ENCODE data around the gene SPDYE9. TPM values are rescaled to one million over a fixed set of nuclear protein-coding genes. Genes with fewer than 3 reads are reported as not detected.

SPDYE9 gene
- total RNA-seq, 1 donor from 2014 or later, result not detected

Other genes with a start within 250 kb of the SPDYE9 start
- gene POM121, start 160.9 kb downstream of the SPDYE9 start, total RNA-seq, result 30.7 to 36.1 TPM (median 34.0 TPM) in 3 replicates
- 0.49 to 0.75 TPM (median 0.60 TPM) in 3 replicates for gene TRIM74, start 116.6 kb downstream of the SPDYE9 start, total RNA-seq
- gene SPDYE8, start 56.3 kb downstream of the SPDYE9 start, total RNA-seq, result not detected in 3 replicates
- not detected in 3 replicates for gene SPDYE11, start 28.1 kb downstream of the SPDYE9 start, total RNA-seq
- gene NSUN5, start 222.8 kb upstream of the SPDYE9 start, total RNA-seq, result 15.2 to 16.3 TPM (median 15.5 TPM) in 3 replicates
- not detected in 3 replicates for gene TRIM50, start 242.0 kb upstream of the SPDYE9 start, total RNA-seq
- not detected in 3 replicates for gene FKBP6, start 242.1 kb upstream of the SPDYE9 start, total RNA-seq

Measured in chondrocyte (in vitro differentiated cells).